HepG2 (cell line): Measurements from ENCODE around the gene HSD3B7. TPM values are rescaled to one million over a fixed set of nuclear protein-coding genes. Genes with fewer than 3 reads are reported as not detected.

ENCODE experiments used
- ARNTL ChIP-seq: sonication (generic); formaldehyde crosslinking; IDR thresholded peaks from 2 replicates; pipeline ENCODE4 v1.4.0; 2020; ENCODE audit warnings: mild to moderate bottlenecking, missing genetic modification reagents
- FOXO1 ChIP-seq: sonication (generic); formaldehyde crosslinking; IDR thresholded peaks from 2 replicates; pipeline ENCODE4 v1.4.0; 2020; ENCODE audit warnings: missing genetic modification reagents
- HMGXB3 ChIP-seq: sonication (generic); formaldehyde crosslinking; IDR thresholded peaks from 2 replicates; pipeline ENCODE4 v1.4.0; 2020; ENCODE audit warnings: missing genetic modification reagents, borderline replicate concordance
- IKZF4 ChIP-seq: sonication (generic); formaldehyde crosslinking; IDR thresholded peaks from 2 replicates; pipeline ENCODE4 v1.5.1; 2020; ENCODE audit warnings: borderline replicate concordance, mild to moderate bottlenecking, low read depth, missing genetic modification reagents; ENCODE audit errors: not compliant biosample characterization
- MTF1 ChIP-seq: sonication (generic); formaldehyde crosslinking; IDR thresholded peaks from 2 replicates; pipeline ENCODE4 v1.5.0; 2020; ENCODE audit warnings: missing genetic modification reagents
- SP4 ChIP-seq: sonication (generic); formaldehyde crosslinking; IDR thresholded peaks from 2 replicates; pipeline ENCODE4 v1.8.1; 2023; ENCODE audit warnings: mild to moderate bottlenecking, missing genetic modification reagents
- TP53 ChIP-seq: sonication (generic); formaldehyde crosslinking; conservative IDR thresholded peaks from 2 replicates; pipeline ENCODE4 v1.4.0; 2020; ENCODE audit warnings: missing genetic modification reagents
- ZNF256 ChIP-seq: sonication (generic); formaldehyde crosslinking; conservative IDR thresholded peaks from 2 replicates; pipeline ENCODE4 v1.4.0; 2020; ENCODE audit warnings: missing genetic modification reagents
- ZNF687 ChIP-seq: sonication (generic); formaldehyde crosslinking; IDR thresholded peaks from 2 replicates; pipeline ENCODE4 v1.5.1; 2020; ENCODE audit warnings: mild to moderate bottlenecking, missing genetic modification reagents, moderate library complexity
- ZNF768 ChIP-seq: sonication (generic); formaldehyde crosslinking; IDR thresholded peaks from 2 replicates; pipeline ENCODE4 v1.4.0; 2020; ENCODE audit warnings: missing genetic modification reagents
- polyA plus RNA-seq, 8 experiments: library from polyadenylated mRNA; depleted of rRNA in 3 of 8; stranded (reverse) in 7 of 8; unstranded in 1 of 8; fragments of >200 nt; fragmentation: Illumina TruSeq in 4 of 8; extraction: Trizol in 4 of 8; gene quantifications; 2 replicates each; pipeline versions ENCODE4 v1.2.1 to v1.2.3, GENCODE V29; 2011 to 2016; ENCODE audit warnings: low read depth in 4 of 8, missing spikeins in 1 of 8, mixed read lengths in 1 of 8; ENCODE audit not compliant: insufficient read depth in 1 of 8
- total RNA-seq, 5 experiments: library from RNA; depleted of rRNA; stranded (reverse); fragments of >200 nt; fragmentation: Illumina TruSeq; extraction: Trizol; gene quantifications; 2 replicates each; pipeline ENCODE4 v1.2.3, GENCODE V29; 2016; ENCODE audit warnings: low read depth in 1 of 5
- TF ChIP-seq, protein P1 (sequence below): sonication (generic); formaldehyde crosslinking; IDR thresholded peaks from 2 replicates; pipeline ENCODE4 v1.5.1; 2020; ENCODE audit warnings: missing genetic modification reagents, mild to moderate bottlenecking, borderline replicate concordance
- TF ChIP-seq, protein P2 (sequence below): sonication (generic); formaldehyde crosslinking; IDR thresholded peaks from 2 replicates; pipeline ENCODE4 v1.5.1; 2020; ENCODE audit warnings: missing genetic modification reagents, mild to moderate bottlenecking, borderline replicate concordance

HSD3B7 gene
- total and polyA plus RNA-seq, 2 of the 13 experiments (the other 11 are each of a cell fraction or from before 2014, with no cell fraction given) = 32.9 to 69.7 TPM

DNA sequence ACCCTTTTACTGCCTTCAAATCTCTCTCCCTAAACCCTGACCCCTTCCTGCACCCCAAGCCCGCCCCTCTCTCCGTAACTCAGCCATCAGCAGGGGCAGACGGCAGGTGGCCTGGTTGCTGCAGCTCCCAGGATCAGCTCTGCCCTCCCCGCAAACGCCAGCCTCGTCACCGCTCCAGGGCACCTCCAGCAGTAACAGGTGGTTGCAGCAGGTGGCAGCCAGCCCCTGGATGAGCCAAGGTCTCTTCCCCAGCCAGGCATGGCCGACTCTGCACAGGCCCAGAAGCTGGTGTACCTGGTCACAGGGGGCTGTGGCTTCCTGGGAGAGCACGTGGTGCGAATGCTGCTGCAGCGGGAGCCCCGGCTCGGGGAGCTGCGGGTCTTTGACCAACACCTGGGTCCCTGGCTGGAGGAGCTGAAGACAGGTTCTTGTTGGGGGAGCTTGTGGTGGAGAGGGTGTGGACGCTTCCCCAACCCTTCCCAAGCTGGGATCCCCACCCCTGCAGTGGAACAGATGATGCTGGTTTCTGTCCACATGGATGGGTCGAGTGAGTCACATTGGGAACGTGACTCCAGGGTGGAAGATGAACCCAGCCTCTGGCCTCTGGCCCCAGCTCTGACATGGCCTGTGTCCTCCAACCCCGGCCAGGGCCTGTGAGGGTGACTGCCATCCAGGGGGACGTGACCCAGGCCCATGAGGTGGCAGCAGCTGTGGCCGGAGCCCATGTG lies 558 bp downstream of the HSD3B7 start (continued):
- TF ChIP-seq ZNF256 (peak; percentile 87; the same call in 1 of the 2 replicates), IKZF4 (CRISPR knock-in tag) (no peak), ZNF687 (CRISPR knock-in tag) (peak; percentile 99), ARNTL (peak; percentile 83; the same call in 1 of the 2 replicates), ZNF768 (CRISPR knock-in tag) (no peak), TP53 (CRISPR knock-in tag) (0 out of 2 replicates have a peak, but pooled peaks have one; percentile 74), FOXO1 (CRISPR knock-in tag) (no peak), MTF1 (CRISPR knock-in tag) (peak; percentile 61; the same call in 1 of the 2 replicates), HMGXB3 (no peak; the same call in 1 of the 2 replicates), SP4 (CRISPR knock-in tag) (no peak; the same call in 1 of the 2 replicates)
- TF ChIP-seq, protein P1, sequence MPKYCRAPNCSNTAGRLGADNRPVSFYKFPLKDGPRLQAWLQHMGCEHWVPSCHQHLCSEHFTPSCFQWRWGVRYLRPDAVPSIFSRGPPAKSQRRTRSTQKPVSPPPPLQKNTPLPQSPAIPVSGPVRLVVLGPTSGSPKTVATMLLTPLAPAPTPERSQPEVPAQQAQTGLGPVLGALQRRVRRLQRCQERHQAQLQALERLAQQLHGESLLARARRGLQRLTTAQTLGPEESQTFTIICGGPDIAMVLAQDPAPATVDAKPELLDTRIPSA (CRISPR knock-in tag) = no peak
- TF ChIP-seq, protein P2, sequence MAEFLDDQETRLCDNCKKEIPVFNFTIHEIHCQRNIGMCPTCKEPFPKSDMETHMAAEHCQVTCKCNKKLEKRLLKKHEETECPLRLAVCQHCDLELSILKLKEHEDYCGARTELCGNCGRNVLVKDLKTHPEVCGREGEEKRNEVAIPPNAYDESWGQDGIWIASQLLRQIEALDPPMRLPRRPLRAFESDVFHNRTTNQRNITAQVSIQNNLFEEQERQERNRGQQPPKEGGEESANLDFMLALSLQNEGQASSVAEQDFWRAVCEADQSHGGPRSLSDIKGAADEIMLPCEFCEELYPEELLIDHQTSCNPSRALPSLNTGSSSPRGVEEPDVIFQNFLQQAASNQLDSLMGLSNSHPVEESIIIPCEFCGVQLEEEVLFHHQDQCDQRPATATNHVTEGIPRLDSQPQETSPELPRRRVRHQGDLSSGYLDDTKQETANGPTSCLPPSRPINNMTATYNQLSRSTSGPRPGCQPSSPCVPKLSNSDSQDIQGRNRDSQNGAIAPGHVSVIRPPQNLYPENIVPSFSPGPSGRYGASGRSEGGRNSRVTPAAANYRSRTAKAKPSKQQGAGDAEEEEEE (CRISPR knock-in tag) = peak; percentile 87; the same call in 1 of the 2 replicates
